Measurements from ENCODE around the gene ATIC.
"Not testable (repeated sequence)": the region's sequence is repeated elsewhere in the genome, so short reads cannot be mapped to it uniquely, and the experiment has no call there.

Gene ATIC

GRCh38 chr2:215311625-215312396, at the start of gene ATIC:
Gene ATIC (plus strand): TSS chr2:215312059. CDS start chr2:215312143, 84 bp downstream.
- peak; percentile 95 for DNase-seq

- DNase-seq = no peak
Observed at GRCh38 chr2:215262303-215262702, 49.6 kb upstream of the ATIC start.

GRCh38 chr2:215262741-215263362, 49.0 kb upstream of the ATIC start:
- no peak for DNase-seq

GRCh38 chr2:215264374-215264773, 47.5 kb upstream of the ATIC start:
- no peak for DNase-seq

GRCh38 chr2:215269397-215270117, 42.3 kb upstream of the ATIC start:
- peak; percentile 69 for DNase-seq

GRCh38 chr2:215270118-215270451, 41.8 kb upstream of the ATIC start:
- no peak for DNase-seq

GRCh38 chr2:215271446-215271845, 40.4 kb upstream of the ATIC start:
- no peak for DNase-seq

GRCh38 chr2:215272918-215273317, 38.9 kb upstream of the ATIC start:
- DNase-seq = no peak

DNA sequence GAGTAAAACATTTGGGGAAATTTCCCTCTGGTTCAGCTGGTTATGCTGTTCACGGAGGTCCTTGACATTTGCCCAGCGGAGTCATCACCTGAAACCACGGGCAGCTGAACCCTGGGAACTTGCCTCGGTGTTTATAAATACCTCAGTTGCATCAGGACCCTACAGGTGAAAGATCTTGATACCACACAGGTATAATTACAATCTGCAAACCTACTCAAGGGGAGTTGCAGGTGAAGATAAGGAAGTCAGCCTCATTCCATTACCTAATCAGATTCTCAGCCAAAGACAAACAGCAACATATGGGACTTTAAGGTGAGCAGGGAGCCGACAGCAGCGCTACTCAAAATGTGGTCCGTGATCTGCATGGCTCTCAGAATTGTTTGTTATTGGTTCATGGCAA, 37.0 kb upstream of the ATIC start:
- DNase-seq = no peak

DNA sequence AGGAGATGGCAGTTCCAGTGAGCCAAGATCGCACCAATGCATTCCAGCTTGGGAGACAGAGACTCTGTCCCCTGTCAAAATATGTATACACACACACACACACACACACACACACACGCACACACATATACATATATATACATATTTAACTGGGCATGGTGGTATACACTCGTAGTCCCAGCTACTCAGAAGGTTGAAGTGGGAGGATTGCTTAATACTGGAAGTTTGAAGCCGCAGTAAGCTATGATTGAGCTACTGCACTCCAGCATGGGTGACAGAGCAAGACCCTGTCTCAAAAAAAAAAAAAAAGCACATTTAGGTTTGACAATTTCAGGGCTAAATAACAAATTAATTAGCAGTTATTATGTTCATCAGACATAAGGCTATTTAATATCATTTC, 36.0 kb upstream of the ATIC start:
- no peak for DNase-seq

- DNase-seq = no peak
Observed at GRCh38 chr2:215277944-215278343, 33.9 kb upstream of the ATIC start.

DNA sequence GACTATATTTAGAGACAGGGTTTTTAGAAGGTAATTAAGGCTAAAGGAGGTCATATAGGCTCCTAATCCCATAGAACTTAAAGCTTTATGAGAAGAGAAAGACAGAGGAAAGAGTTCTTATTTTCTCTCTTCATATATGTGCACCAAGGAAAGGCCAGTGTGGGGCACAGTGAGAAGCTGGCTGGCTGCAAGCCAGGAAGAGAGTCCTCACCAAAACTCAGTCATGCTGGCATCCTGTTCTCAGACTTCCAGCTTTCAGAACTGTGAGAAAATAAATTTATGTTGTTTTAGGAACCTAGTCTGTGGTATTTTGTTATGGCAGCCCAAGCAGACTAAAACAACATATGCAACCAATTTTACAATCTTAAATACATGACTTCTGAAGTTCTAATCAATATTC, 31.5 kb upstream of the ATIC start:
- peak; percentile 3 for DNase-seq

- no peak for DNase-seq
Observed at GRCh38 chr2:215283221-215283620, 28.6 kb upstream of the ATIC start.

DNA sequence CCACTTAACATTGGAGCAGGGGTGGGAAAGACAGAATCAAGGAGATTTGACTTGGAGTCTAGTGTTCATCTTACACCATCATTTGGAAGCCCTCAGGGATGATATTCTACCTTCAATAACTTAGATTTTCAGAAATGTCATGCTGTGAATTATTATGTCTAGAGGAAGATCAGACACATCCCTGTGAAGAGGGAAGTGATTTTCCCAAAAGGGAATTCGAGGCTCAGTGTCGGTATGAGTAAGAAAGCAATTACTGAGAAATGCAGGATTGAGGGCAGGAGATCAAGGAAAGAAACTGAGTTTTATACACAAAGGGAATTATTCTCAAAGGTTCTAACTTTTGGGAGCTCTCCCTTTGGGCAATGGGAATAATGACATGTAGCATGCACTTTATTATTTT, 25.6 kb upstream of the ATIC start:
- DNase-seq = no peak

DNA sequence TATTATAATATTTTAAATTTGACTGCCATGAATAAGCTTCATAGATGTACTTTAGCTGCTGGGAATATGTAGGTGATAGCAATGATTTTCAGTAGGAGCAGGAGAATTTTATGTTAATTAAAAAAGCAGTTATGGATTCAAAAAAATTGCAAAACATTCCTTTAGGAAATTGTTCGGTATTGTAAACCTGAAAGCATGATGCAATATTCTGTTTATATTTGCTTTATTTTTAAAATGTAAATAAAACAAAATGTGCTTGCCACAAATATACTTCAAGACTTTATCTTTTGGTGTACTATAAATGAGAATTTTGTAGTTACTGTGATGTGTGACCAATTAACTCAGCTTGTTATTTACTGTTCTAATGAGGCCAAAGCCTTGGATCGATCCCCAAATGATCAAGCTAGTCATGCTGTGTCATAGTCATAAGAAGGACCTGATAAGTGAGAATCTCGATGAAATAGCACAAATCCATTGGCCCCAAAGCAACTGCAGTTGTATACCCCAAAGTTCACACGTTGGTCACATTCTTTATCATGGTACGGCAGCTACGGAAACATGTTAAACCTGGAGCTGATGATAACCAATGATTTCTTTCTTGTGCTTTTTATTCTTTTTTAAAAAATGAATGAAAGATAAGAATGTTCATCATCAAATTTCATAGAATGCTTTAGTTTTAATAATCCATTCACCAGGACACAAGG, 23.6 kb upstream of the ATIC start:
- no peak for DNase-seq

DNA sequence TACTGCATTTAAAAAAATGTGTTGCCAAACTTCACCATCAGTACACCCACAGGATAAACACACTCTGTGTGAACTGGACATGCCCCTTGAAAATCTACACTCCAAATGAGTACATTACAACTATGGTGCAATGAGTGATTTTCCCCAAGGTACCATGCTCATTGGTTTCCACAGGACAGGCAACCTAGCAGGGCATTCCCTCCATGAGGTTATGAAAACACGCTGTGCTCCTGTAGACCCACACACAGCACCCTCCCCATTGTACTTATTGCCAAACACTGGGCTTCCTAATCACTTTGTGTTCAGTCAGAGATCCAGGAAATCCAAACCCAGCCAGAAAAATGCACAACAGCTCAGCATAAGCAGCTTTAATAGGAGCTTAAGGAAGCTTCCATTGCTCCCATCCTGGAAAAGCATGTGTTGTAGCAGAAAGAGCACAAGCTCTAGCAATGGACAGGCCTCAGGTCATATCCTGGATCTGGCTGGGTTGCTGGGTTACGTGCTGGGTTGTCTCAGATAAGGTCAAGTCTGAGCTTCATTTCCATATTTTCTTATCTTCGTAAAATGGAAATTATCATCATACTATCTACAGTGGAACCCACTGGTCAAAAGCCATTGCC, 20.8 kb upstream of the ATIC start:
- DNase-seq = no peak

DNA sequence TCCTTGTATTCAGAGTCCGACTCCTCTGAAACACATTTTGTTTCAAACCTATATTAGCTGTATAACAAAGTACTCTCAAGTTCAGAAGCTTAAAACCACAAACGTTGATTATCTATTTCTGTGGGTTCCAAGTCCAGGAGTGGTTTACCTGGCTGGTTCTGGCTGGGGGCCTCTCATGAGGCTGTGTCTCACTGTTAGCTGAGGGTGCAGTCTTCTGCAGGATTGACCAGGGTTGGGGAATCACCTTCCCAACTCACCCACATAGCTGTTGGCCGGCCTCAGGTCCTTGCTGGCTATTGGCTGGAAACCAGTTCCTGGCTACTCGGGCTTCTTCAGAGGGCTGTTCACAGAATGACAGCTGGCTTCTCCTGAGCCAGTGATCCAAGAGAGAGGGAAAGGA, 18.0 kb upstream of the ATIC start:
- no peak for DNase-seq

GRCh38 chr2:215299337-215299859, 12.5 kb upstream of the ATIC start:
- DNase-seq = no peak

- DNase-seq = no peak
Observed at GRCh38 chr2:215301994-215302393, 9.9 kb upstream of the ATIC start.

DNA sequence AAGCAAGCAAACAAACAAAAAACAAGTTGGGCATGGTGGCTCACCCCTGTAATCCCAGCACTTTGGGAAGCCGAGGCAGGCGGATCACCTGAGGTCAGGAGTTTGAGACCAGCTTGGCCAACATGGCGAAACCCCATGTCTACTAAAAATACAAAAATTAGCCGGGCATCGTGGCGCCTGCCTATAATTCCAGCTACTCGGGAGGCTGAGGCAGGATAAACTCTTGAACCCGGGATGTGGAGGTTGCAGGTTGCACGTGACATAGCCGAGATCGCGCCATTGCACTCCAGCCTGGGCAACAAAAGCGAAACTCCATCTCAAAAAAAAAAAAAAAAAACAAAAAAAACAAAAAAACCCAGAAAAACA, 617 bp upstream of the ATIC start:
- not testable (repeated sequence) for DNase-seq

GRCh38 chr2:215313255-215313613, 1.4 kb downstream of the ATIC start:
- DNase-seq = no peak

DNA sequence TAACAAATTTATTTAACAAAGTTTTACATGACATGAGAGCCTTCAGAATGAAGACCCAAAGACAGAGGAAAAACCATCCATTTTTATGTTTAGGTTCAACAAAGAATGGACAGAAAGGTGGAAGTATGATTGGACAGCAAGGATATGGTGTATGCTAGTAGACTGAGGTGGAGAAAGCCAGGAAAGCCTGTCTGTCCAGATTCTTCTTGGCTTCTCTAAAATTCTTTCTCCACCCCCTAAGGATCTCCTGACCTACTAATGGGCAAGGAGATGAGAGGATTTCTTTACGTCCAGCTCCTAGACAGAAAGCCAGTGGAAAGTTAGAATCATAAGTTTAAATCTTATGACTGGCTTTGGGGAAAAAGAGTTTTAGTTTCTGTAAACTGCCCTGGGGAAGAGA, 3.0 kb downstream of the ATIC start:
- no peak for DNase-seq

GRCh38 chr2:215315301-215315700, 3.4 kb downstream of the ATIC start:
- DNase-seq = no peak
